HG03520 (cell line): ENCODE data around the gene LEKR1.
"Not testable (repeated sequence)": the region's sequence is repeated elsewhere in the genome, so short reads cannot be mapped to it uniquely, and the experiment has no call there.

ENCODE experiments used
- ATAC-seq: cut with Tn5 transposase; IDR thresholded peaks from one replicate; pipeline ENCODE4 v1.9.1; 2021; ENCODE audit warnings: mild to moderate bottlenecking, moderate library complexity; ENCODE audit not compliant: unreplicated experiment

LEKR1 gene

DNA sequence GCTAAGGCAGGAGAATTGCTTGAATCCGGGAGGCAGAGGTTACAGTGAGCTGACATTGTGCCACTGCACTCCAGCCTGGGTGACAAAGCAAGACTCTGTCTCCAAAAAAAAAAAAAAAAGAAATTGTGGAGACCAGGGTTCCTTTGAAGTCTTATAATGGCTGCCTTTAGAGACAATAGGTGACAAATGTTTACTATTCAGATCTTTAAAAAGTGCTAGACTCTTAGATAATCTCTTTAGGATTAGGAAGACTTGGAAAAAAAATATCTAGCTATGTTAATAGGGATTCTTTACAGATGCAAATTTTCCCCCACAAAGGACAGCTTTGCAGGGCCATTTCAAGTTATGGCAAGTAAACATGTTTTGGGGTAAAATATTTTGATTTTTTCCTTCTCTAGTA lies 71.7 kb downstream of the LEKR1 start:
- ATAC-seq: not testable (repeated sequence)

DNA sequence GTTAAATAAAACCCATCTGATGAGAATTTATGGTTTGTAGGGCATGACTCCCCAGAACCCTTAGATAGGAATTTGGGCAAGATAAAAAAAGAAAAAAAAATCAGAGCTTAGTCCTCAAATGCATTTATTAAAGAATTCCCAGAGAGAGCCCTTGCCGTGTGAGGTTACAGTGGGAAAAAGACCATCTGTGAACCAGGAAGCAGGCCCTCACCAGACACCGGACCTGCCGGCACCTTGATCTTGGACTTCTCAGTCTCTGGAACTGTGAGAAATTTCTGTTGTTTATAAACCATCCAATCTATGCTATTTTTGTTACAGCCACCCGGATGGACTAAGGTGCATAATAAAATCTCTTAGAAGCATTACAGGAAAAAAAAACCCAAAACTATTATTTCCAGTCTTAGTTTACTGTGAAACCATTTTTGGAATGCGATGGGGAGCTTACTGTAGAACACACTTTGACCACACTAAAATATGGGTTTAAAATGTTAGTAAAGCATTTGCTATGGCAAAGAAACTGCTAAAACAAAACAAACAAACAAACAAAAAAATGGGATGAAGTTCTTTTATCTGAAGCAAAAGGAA lies 72.2 kb downstream of the LEKR1 start:
- no peak for ATAC-seq

DNA sequence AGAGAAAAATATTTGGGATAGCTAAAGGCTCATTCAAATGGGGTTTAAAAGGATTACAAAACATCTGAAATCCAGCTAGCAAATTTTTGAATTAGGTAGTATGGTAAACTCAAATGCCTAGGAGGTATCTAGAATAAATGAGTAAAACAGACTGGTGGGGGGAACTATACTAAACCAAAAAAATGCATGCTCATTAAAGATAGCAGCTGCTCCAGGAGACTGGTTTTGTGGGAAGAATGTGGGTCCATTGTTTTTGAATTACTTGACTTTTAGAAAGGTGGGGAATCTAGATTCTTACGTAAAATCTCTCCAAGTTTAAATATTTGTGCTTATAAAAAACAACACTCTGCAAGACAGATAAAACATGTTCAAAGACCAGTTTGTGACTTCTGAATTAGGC lies 73.8 kb downstream of the LEKR1 start:
- no peak for ATAC-seq

DNA sequence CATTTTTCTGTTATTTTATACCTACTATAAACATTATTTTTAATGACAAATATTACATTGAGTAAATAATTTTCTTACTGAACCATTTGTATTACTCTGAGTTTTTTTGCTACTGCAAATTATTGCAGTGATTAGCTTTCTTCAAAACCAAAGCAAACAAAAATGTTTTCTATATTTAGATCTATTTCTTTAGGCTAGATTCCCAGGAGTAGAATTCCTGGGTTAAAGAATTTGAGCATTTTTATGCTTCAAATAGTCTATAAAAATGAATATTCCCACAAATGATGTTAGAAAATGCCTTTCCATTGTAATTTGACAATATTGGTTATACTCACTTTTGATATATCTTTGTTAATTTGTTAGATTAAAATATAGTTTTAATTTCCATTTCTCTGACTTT lies 76.8 kb downstream of the LEKR1 start:
- no peak for ATAC-seq

DNA sequence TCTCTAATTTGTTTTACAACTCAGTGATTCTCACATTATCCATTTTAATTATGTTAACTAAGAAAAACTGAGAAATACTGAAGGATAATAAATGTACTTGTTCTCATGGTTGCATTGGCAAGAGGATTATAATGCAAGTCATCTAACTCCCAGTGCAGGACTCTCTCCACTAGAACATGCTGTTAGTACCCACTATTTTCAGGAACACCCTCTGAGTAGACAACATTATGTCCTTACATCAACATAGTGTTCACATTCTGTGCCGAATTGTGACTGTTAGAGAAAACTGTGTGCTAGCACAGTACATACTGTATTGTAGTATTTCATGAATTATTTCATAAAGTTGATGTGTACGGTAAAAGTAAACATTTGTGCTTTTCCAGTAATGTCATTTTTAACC lies 80.1 kb downstream of the LEKR1 start:
- no peak for ATAC-seq

DNA sequence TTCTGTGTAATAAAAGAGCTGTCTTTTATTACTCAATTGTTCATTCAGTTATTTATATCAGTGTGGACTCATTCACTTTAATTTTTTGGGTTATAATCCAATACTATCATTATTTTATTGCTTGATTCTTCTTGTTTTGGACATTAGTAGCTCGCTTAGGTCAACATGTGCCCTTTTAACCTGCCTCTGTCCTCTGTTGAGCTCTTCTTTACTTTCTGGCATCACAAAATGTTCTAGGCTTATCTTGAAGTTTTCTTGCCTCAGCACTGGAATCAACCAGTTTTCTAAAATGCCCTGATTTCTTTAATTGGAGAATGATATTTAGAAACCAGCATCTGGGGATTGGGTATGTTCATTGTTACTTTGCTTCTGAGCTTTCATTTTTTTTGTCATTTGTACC lies 82.2 kb downstream of the LEKR1 start:
- no peak for ATAC-seq

DNA sequence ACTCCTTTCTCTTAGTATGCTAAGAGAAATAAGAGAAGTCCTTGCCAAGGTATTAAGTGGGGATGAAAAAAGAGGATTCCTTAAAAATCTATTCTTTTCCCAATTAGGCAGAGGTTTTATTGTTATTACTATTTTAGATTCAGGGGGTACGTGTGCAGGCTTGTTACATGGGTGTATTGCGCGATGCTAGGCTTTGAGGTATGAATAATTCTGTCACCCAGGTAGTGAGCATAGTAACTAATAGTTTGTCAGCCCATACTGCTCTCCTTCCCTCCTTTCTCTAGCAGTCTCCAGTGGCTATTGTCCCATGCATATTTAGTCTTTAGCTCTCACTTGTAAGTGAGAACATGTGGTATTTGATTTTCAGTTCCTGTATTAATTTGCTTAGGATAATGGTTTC lies 83.9 kb downstream of the LEKR1 start:
- ATAC-seq: no peak

DNA sequence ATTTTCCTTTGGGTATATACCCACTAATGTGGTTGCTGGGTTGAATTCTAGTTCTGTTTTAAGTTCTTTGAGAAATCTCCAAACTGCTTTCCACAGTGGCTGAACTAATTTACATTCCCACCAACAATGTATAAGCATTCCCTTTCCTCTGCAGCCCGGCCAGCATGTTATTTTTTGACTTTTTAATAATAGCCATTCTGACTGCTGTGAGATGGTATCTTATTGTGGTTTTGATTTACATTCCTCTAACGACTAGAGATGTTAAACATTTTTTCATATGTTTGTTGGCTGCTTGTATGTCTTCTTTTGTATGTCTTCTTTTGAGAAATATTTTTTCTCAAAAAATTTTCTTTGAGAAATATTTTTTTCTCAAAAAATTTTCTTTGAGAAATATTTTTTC lies 84.7 kb downstream of the LEKR1 start:
- not testable (repeated sequence) for ATAC-seq

DNA sequence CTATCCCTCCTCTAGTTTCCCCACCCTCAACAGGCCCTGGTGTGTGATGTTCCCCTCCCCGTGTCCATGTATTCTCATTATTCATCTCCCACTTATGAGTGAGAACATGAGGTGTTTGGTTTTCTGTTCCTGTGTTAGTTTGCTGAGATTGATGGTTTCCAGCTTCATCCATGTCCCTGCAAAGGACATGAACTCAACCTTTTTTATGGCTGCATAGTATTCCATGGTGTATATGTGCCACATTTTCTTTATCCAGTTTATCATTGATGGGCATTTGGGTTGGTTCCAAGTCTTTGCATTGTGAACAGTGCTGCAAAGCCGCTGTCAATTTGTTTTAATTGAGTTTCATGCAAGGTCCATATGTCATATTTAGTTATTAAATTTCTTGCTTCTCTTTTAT lies 88.1 kb downstream of the LEKR1 start:
- not testable (repeated sequence) for ATAC-seq

DNA sequence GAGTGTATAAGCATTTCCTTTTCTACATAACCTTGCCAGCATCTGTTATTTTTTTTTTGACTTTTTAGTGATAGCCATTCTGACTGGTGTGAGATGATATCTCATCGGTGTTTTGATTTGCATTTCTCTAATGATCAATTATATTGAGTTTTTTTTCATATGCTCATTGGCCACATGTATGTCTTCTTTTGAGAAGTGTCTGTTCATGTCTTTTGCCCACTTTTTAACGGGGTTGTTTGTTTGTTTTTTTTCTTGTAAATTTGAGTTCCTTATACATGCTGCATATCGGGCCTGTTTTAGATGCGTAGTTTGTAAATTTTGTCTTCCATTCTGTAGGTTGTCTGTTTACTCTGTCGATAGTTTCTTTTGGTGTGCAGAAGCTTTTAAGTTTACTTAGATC lies 89.2 kb downstream of the LEKR1 start:
- no peak for ATAC-seq

DNA sequence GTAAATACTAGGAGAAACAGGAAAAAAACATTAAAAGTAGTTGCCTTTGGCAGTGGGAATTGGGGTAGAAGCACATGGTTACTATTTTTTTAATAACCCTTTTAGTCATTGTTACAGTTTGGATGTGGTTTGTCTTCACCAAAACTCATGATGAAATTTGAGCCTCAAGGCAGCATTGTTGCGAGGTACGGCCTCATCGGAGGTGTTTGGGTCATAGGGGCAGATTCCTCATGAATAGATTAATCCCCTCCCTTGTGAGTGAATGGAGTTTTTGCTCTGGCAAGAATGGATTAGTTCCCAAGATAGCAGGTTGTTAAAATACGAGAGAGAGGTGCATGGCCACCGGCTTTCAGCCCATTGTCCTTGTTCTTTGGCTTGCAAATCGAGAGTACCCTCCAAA lies 92.6 kb downstream of the LEKR1 start:
- no peak for ATAC-seq

DNA sequence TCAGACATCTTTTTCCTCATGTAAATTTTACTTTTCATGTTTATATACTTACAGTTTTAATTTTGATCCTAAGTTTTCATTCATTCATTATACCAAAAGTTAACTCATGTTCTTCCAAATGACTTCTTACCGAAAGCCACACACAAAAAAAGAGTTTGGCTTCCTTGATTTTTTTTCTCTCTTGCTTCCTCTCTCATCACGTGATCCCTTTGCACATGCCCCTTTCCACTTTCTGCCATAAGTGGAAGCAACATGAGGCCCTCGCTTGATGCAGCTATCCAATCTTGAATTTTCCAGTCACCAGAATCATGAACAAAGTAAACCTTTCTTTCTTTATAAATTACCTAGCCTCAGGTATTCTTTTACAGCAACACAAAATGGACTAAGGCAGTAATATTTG lies 93.7 kb downstream of the LEKR1 start:
- no peak for ATAC-seq

DNA sequence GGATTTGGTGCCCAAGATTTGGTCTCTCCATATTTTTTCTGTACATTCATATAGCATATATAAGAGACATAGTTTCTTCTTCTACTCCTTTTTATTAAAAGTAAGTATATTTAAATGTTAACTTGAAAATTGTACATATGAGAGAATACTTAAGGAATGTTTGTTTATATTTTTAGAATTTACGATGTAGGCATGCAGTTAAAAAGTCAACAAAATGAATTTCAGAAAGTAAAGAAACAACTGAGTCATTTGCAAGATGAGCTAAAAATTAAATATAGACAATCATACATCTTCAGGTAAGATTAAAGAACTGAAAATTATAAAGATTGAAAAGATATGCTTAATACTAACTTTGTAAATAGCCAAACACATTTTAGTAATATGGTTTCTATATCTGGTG lies 94.2 kb downstream of the LEKR1 start:
- ATAC-seq: no peak

DNA sequence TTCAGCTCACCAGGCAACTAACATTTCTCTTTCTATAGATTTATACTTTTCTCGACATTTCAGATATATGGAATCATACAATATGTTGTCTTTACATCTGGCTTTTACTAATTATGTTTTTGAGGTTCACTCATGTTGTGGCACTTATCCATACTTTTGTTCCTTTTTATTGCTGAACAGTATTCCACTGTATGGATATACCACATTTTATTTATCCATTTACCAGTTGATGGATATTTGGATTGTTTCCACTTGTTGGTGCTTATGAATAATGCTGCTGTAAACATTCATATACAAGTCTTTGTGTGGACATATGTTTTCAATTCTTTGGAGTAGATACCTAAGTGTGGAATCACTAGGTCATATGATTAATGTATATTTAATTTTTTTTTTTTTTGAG lies 97.2 kb downstream of the LEKR1 start:
- ATAC-seq: no peak

DNA sequence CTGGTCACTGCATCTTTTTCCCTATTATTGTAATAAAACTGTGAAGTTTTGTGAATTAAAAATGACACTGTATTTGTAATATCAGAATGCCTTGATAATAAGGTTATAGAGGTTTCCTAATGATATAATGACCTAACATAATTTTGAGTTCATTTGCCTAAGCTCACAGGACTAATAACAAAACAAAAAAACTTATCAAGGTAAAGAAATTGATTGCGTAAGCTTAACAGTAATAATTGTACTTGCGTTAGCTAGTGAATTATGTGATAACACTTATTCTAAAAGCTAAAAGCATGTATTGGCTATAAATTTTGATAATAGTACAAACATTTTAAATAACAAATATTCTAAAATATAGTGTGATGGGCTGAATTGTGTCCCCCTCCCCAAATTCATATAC lies 112.6 kb downstream of the LEKR1 start:
- ATAC-seq: no peak

DNA sequence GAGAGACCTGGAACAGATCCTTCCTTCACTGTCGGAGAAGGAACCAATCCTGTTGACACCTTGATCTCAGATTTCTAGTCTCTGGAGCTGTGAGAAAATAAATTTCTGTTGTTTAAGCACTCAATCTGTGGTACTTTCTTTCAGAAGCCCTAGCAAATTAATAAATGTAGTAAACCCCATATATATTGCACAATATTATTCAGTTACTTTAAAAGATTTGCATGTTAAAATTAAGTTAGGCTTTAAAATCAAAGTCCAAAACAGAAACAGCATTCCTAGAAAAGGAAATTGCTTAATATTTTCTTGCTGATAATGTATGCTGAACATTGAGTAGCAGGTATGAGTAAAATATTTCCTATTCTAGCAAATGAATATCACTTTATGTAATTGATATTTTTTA lies 113.2 kb downstream of the LEKR1 start:
- no peak for ATAC-seq

DNA sequence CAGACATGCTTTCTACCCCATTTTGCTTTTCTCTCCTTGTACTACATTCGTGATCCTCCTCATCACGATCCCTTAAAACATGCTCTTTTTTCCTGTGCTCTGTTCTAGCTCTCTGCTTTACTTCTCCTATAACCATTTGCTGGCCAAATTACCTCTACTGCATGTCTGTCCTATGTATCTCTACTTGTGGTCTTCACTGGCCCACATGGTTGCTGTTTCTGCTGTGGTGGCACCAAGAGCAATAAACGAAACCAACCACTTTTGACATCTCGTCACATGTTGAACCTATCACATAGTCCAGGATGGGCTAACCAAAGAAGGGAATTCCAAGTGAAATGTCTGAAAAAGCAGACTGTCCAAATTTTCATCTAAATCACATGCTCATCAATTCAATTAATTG lies 115.2 kb downstream of the LEKR1 start:
- ATAC-seq: no peak

DNA sequence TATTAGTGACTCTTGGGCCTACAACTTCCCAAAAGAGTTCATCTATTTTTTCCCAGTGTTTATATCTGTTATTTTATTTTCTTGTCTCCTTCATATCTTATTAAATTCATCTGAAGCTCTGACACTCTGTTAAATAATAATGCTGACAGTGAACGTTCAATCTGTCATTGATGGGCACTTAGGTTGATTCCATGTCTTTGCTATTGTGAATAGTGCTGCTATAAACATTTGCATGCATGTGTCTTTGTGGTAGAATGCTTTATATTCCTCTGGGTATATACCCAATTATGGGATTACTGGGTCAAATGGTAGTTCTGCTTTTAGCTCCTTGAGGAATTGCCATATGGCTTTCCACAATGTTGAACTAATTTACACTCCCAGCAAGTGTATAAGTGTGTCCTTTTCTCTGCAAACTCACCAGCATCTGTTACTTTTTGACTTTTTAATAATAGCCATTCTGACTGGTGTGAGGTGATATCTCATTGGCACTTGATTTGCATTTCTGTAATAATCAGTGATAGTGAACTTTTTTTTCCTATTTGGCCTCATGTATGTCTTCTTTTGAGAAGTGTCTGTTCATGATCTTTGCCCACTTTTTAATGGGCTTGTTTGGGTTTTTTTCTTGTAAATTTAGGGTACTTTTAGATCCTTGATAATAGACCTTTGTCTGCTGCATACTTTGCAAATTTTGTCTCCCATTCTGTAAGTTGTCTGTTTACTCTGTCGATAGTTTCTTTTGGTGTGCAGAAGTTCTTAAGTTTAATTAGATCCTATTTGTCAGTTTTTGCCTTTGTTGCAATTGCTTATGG lies 122.5 kb downstream of the LEKR1 start:
- no peak for ATAC-seq

DNA sequence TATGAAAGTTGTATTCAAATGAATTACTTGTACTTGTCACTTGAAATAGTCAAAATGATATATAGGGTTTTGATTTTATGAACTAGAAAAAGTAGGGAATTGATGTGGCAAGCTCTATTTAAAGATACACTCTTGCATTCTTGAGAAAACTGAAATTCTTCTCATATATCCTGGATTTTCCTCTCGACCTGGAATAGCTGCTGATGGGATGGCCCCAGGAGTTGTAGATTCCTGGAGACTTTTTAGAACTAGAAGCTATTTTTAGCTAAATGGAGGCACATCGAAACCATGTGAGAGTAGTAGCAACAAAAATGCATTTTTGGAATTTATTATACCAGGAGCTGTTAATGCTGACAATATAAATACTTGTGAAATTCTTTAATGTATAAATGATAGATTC lies 125.9 kb downstream of the LEKR1 start:
- ATAC-seq: no peak

DNA sequence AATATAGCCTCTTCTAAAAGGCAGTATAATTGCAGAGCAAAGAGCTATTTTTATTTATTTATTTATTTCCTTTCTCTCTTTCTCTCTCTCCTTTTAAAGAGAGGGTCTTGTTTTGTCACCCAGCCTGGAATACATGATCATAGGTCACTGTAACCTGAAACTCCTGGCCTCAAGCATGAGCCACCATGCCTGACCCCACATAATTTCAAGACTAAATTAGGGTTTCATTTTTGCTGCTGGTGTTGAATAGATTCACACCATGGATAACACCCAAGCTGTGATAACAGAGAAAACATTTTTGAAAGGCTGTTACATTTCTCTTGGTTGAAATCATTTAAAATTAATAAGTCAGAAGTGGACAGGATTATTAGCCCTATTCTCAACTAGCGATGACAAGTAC lies 131.6 kb downstream of the LEKR1 start:
- ATAC-seq: peak; percentile 95

DNA sequence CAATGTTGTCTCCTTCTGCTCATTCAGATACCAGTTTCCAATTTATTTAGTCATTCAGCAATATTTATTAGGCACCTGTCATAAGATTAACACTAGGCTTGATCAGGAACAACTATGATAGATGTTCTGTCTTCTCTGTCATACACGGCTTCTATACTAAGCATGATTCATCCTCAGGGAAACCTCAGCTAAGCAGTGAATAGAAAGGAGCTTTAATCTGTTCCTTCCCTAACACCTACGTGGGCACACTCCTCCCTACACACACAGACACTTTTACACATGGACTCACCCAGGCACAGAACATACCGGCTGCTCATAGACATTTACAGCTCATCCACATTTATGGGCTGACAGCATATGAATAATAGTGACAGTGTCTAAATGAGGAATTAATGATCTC lies 136.9 kb downstream of the LEKR1 start:
- no peak for ATAC-seq

DNA sequence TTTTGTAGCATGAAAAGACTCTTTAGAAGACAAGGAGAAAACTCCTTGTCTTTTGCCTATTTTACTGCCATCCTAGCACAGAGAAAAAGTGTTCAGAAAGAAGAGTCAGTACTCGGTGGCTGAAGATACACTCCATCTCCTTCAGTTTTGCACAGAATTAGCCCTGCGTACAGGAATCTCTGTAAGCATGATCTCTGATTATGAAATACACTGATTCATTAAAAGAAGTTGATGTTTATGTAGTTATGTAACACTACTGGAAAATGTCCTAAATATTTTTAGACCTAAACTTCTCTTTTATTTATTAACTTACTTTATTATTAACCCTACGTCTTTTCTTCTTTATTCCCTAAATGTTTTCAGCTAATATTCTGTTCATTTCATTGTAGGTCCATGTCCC lies 138.4 kb downstream of the LEKR1 start:
- no peak for ATAC-seq

DNA sequence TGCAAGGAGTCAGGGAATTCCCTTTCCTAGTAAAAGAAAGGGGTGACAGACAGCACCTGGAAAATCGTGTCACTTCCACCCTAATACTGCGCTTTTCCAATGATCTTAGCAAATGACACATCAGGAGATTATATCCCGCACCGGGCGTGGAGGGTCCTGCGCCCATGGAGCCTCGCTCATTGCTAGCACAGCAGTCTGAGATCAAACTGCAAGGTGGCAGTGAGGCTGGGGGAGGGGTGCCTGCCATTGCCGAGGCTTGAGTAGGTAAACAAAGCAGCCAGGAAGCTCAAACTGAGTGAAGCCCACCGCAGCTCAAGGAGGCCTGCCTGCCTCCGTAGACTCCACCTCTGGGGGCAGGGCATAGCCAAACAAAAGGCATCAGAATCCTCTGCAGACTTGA lies 140.2 kb downstream of the LEKR1 start:
- not testable (repeated sequence) for ATAC-seq
